ENCODE results near the gene APBB2. TPM values are rescaled to one million over a fixed set of nuclear protein-coding genes. Genes with fewer than 3 reads are reported as not detected.

APBB2 gene
- total and polyA plus RNA-seq, 10 of the 15 experiments (the other 5 are each of a cell fraction or from before 2014, with no cell fraction given), result 2.7 to 24.6 (median 19.0) TPM

GRCh38 chr4:40825014-40825838, 389.1 kb downstream of the APBB2 start:
- H3K4me2 ChIP-seq (ENCODE audit: control insufficient read depth, insufficient read depth), result no peak overlapping the region; the same call in 1 of the 2 replicates
- H3K9ac ChIP-seq (ENCODE audit: control insufficient read depth, insufficient read depth, low read length), result no peak overlapping the region
- H4K20me1 ChIP-seq (ENCODE audit: control insufficient read depth, insufficient read depth), result no peaks in the 10 kb centered on the region
- BruUV-seq (replicated peaks), result no TSS peak
- H3K36me3 ChIP-seq (ENCODE audit: control insufficient read depth in 2 of 2, insufficient read depth in 2 of 2, low read length in 1 of 2), result peaks cover 2% of the 10 kb centered on the region in 2 experiments; a peak in 1 of 4 replicates
- peaks cover 10% of the 10 kb centered on the region for H3K4me1 ChIP-seq (ENCODE audit: control insufficient read depth, insufficient read depth, low read length)
- WGBS (ENCODE audit: insufficient coverage, insufficient replicate concordance, low lambda C conversion rate, missing lambda C conversion rate), result 79% methylated on average over 19 of the region's 19 CpGs
- FAIRE-seq, result no peak
- POLR2A ChIA-PET, result no interaction called here
- H3K4me3 ChIP-seq, result no peak overlapping the region
- RAD21 ChIA-PET (ENCODE audit: unreplicated experiment), result no interaction called here
- H3K27ac ChIP-seq (ENCODE audit: control insufficient read depth, insufficient read depth), result no peak overlapping the region
- no peak for DNase-seq (ENCODE audit: low read depth, low spot score)
- no peak overlapping the region for H2AFZ ChIP-seq (ENCODE audit: control insufficient read depth, low read depth, low read length)
- H3K79me2 ChIP-seq (ENCODE audit: control insufficient read depth, insufficient read depth, low read length), result no peaks in the 10 kb centered on the region
- no peak; the same call in 2 of the 3 replicates for ATAC-seq
- TF ChIP-seq MEF2A (IDR thresholded peaks at IDR 0.05; ENCODE audit: insufficient read depth, low read depth, low read length) (no peak), ZNF384 (IDR thresholded peaks at IDR 0.05; ENCODE audit: borderline replicate concordance, low read depth, low read length) (no peak), RAD51 (IDR thresholded peaks at IDR 0.05) (no peak), ZSCAN29 (IDR thresholded peaks at IDR 0.05) (no peak), JUND (IDR thresholded peaks at IDR 0.05; ENCODE audit: low read depth, low read length) (no peak), CBX3 (IDR thresholded peaks at IDR 0.05; ENCODE audit: borderline replicate concordance, low read depth) (no peak), BCL11A (IDR thresholded peaks at IDR 0.05; ENCODE audit: low read depth, low read length) (no peak)
- TF ChIP-seq, protein P1, sequence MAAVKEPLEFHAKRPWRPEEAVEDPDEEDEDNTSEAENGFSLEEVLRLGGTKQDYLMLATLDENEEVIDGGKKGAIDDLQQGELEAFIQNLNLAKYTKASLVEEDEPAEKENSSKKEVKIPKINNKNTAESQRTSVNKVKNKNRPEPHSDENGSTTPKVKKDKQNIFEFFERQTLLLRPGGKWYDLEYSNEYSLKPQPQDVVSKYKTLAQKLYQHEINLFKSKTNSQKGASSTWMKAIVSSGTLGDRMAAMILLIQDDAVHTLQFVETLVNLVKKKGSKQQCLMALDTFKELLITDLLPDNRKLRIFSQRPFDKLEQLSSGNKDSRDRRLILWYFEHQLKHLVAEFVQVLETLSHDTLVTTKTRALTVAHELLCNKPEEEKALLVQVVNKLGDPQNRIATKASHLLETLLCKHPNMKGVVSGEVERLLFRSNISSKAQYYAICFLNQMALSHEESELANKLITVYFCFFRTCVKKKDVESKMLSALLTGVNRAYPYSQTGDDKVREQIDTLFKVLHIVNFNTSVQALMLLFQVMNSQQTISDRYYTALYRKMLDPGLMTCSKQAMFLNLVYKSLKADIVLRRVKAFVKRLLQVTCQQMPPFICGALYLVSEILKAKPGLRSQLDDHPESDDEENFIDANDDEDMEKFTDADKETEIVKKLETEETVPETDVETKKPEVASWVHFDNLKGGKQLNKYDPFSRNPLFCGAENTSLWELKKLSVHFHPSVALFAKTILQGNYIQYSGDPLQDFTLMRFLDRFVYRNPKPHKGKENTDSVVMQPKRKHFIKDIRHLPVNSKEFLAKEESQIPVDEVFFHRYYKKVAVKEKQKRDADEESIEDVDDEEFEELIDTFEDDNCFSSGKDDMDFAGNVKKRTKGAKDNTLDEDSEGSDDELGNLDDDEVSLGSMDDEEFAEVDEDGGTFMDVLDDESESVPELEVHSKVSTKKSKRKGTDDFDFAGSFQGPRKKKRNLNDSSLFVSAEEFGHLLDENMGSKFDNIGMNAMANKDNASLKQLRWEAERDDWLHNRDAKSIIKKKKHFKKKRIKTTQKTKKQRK (IDR thresholded peaks at IDR 0.05; ENCODE audit: low read depth, low read length), result no peak
- TF ChIP-seq, protein P2, sequence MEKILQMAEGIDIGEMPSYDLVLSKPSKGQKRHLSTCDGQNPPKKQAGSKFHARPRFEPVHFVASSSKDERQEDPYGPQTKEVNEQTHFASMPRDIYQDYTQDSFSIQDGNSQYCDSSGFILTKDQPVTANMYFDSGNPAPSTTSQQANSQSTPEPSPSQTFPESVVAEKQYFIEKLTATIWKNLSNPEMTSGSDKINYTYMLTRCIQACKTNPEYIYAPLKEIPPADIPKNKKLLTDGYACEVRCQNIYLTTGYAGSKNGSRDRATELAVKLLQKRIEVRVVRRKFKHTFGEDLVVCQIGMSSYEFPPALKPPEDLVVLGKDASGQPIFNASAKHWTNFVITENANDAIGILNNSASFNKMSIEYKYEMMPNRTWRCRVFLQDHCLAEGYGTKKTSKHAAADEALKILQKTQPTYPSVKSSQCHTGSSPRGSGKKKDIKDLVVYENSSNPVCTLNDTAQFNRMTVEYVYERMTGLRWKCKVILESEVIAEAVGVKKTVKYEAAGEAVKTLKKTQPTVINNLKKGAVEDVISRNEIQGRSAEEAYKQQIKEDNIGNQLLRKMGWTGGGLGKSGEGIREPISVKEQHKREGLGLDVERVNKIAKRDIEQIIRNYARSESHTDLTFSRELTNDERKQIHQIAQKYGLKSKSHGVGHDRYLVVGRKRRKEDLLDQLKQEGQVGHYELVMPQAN (conservative IDR thresholded peaks at IDR 0.05), result no peak
- no peaks in the 10 kb centered on the region for H3K27me3 ChIP-seq (replicated peaks in 1 of 2; ENCODE audit: control insufficient read depth in 2 of 2, insufficient read depth in 2 of 2, low read length in 1 of 2)
- peaks cover 2% of the 10 kb centered on the region; the same call in 2 of the 3 replicates for H3K9me3 ChIP-seq (replicated peaks; ENCODE audit: control insufficient read depth, insufficient read depth, low read length)
- in situ Hi-C loops (cut with MboI), result no loop called here
- CTCF ChIA-PET, result interaction anchor here (0.6 to 1.2 kb wide), 3 partner anchors 16 to 92 kb away, joined by 3 to 4 read pairs (median 4); no protein-coding TSS in a partner anchor
- SMC1A ChIA-PET (ENCODE audit: uncharacterized antibody, unreplicated experiment), result interaction anchor here (0.6 to 0.8 kb wide), 2 partner anchors 9 to 43 kb away, joined by 3 read pairs; no protein-coding TSS in a partner anchor
- intact Hi-C loops (cut with micrococcal nuclease; ENCODE audit: unreplicated experiment), result no loop called here
